ENCODE measurements around the gene VPS41.

VPS41 gene

DNA sequence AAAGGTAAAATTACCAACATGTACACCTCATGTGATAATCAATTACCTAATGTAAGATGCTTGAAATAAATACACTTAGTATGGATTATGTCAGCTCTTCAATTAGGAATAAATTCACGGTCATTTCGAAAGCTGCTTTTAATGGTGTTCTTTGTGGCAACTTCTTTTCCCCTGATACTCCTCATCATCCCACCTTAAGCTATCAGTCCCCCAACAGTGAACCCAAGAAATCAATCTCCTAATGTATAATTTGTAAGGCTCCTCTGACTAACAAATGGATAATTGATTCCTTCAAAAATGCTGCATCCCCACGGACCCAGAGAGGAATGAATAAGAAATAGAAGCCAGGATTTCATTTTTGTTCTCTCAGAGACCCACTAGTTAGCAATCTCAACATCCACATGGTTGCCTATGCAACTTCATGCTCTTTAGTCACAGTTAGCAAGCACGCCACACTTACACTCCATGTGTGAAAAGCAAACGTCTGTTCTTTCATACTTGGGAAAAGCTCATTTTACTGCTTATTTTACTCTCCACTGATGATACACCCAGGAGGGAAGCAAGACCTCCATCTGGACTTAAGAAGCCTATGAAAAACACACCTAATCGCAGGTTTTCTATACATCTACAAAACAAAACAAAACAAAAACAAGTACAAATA is 70.1 kb downstream of the VPS41 start:
- Histone ChIP-seq H3K27me3 (ENCODE audit: insufficient read depth, low read length, poor library complexity) (no peaks in the 10 kb centered on the region), H3K4me1 (ENCODE audit: control insufficient read depth, low read depth, low read length) (no peaks in the 10 kb centered on the region), H3K56ac (ENCODE audit: low read length) (no peak overlapping the region), H3K36me3 (ENCODE audit: control insufficient read depth, insufficient read depth, low read length) (no peaks in the 10 kb centered on the region), H2BK120ac (ENCODE audit: low read depth, low read length) (no peak overlapping the region), H3K79me2 (ENCODE audit: control insufficient read depth, insufficient read depth, low read length) (no peaks in the 10 kb centered on the region), H3K23ac (ENCODE audit: low read length) (no peak overlapping the region), H2AK5ac (ENCODE audit: low read length) (no peak overlapping the region), H4K8ac (ENCODE audit: low read depth, low read length) (no peak overlapping the region), H3K4me3 (ENCODE audit: low read length) (no peak overlapping the region), H3K9ac (ENCODE audit: low read length) (no peak overlapping the region), H3K4ac (ENCODE audit: low read depth, low read length) (no peak overlapping the region), H3K4me2 (ENCODE audit: low read length) (no peak overlapping the region), H2BK15ac (replicated peaks; ENCODE audit: low read depth) (no peak overlapping the region), H3K18ac (ENCODE audit: low read length) (no peak overlapping the region), H4K5ac (ENCODE audit: low read length) (no peak overlapping the region), H3K27ac (ENCODE audit: low read depth, low read length) (no peak overlapping the region), H3K79me1 (ENCODE audit: low read length) (no peaks in the 10 kb centered on the region), H2BK5ac (ENCODE audit: low read length) (no peak overlapping the region)
- 100% methylated on average over 1 of the region's 6 CpGs for WGBS (ENCODE audit: extremely low coverage, insufficient coverage, low lambda C conversion rate)
- DNase-seq, result no peak

DNA sequence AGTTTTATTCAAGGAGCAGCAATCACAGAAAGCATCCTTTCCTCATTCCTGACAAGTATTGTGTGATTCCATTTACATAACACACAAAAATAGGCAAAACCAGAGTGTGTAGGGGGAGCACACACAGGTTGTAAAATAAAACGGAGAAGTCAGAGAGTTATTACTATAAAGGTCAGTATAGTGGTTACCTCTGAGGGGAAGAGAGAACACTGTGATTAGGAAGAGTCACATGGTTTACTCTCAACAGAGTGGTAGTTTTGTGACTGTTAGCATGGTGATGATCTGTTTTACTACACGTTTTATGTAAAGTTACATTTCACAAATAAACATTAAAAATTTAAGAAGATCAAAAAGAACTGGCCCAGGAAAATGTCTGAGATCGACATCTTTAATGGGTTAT is 74.6 kb downstream of the VPS41 start:
- H2BK5ac ChIP-seq (ENCODE audit: low read length), result no peak overlapping the region
- no peak overlapping the region for H3K23ac ChIP-seq (ENCODE audit: low read length)
- no peak overlapping the region for H2BK120ac ChIP-seq (ENCODE audit: low read depth, low read length)
- no peaks in the 10 kb centered on the region for H3K4me1 ChIP-seq (ENCODE audit: control insufficient read depth, low read depth, low read length)
- no peak overlapping the region for H3K4me2 ChIP-seq (ENCODE audit: low read length)
- no peak overlapping the region for H3K9ac ChIP-seq (ENCODE audit: low read length)
- no peaks in the 10 kb centered on the region for H3K79me1 ChIP-seq (ENCODE audit: low read length)
- no peak overlapping the region for H2AK5ac ChIP-seq (ENCODE audit: low read length)
- H3K4ac ChIP-seq (ENCODE audit: low read depth, low read length), result no peak overlapping the region
- no peaks in the 10 kb centered on the region for H3K27me3 ChIP-seq (ENCODE audit: insufficient read depth, low read length, poor library complexity)
- no peak overlapping the region for H3K18ac ChIP-seq (ENCODE audit: low read length)
- H3K56ac ChIP-seq (ENCODE audit: low read length), result no peak overlapping the region
- no peak overlapping the region for H2BK15ac ChIP-seq (replicated peaks; ENCODE audit: low read depth)
- no peak for DNase-seq
- WGBS (ENCODE audit: extremely low coverage, insufficient coverage, low lambda C conversion rate), result no CpG with 5 or more reads among the region's 3 CpGs
- H4K5ac ChIP-seq (ENCODE audit: low read length), result no peak overlapping the region
- no peaks in the 10 kb centered on the region for H3K36me3 ChIP-seq (ENCODE audit: control insufficient read depth, insufficient read depth, low read length)
- no peaks in the 10 kb centered on the region for H3K79me2 ChIP-seq (ENCODE audit: control insufficient read depth, insufficient read depth, low read length)
- H4K8ac ChIP-seq (ENCODE audit: low read depth, low read length), result no peak overlapping the region
- no peak overlapping the region for H3K27ac ChIP-seq (ENCODE audit: low read depth, low read length)
- no peak overlapping the region for H3K4me3 ChIP-seq (ENCODE audit: low read length)

DNA sequence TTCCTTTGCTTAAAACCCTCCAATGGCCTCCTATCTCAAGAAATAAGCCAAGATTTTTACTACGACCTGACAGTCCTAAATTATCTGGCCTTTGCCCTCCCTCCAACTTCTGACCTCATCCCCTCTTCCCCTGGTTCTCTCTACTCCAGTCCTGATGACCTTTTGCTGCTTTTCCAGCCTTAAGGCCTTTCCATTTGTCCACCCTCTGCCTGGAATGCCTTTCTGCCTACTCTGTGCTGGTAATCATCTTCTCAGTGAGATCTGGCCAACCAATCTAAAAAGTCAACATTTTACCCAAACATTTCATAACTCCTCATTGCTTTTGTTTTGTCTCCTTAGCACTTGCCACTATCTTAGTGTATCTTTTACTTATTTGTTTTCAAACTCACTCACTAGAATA is 75.7 kb downstream of the VPS41 start:
- Histone ChIP-seq H3K27me3 (ENCODE audit: insufficient read depth, low read length, poor library complexity) (no peaks in the 10 kb centered on the region), H4K8ac (ENCODE audit: low read depth, low read length) (no peak overlapping the region), H4K5ac (ENCODE audit: low read length) (no peak overlapping the region), H3K79me1 (ENCODE audit: low read length) (no peaks in the 10 kb centered on the region), H3K23ac (ENCODE audit: low read length) (no peak overlapping the region), H3K79me2 (ENCODE audit: control insufficient read depth, insufficient read depth, low read length) (no peaks in the 10 kb centered on the region), H3K27ac (ENCODE audit: low read depth, low read length) (no peak overlapping the region), H2BK15ac (replicated peaks; ENCODE audit: low read depth) (no peak overlapping the region), H3K4me1 (ENCODE audit: control insufficient read depth, low read depth, low read length) (no peaks in the 10 kb centered on the region), H3K18ac (ENCODE audit: low read length) (no peak overlapping the region), H3K4ac (ENCODE audit: low read depth, low read length) (no peak overlapping the region), H3K4me2 (ENCODE audit: low read length) (no peak overlapping the region), H3K9ac (ENCODE audit: low read length) (no peak overlapping the region), H3K36me3 (ENCODE audit: control insufficient read depth, insufficient read depth, low read length) (no peaks in the 10 kb centered on the region), H2BK5ac (ENCODE audit: low read length) (no peak overlapping the region), H3K56ac (ENCODE audit: low read length) (no peak overlapping the region), H2BK120ac (ENCODE audit: low read depth, low read length) (no peak overlapping the region), H2AK5ac (ENCODE audit: low read length) (no peak overlapping the region), H3K4me3 (ENCODE audit: low read length) (no peak overlapping the region)
- DNase-seq, result peak; percentile 4
- no CpG with 5 or more reads among the region's 1 CpG for WGBS (ENCODE audit: extremely low coverage, insufficient coverage, low lambda C conversion rate)

DNA sequence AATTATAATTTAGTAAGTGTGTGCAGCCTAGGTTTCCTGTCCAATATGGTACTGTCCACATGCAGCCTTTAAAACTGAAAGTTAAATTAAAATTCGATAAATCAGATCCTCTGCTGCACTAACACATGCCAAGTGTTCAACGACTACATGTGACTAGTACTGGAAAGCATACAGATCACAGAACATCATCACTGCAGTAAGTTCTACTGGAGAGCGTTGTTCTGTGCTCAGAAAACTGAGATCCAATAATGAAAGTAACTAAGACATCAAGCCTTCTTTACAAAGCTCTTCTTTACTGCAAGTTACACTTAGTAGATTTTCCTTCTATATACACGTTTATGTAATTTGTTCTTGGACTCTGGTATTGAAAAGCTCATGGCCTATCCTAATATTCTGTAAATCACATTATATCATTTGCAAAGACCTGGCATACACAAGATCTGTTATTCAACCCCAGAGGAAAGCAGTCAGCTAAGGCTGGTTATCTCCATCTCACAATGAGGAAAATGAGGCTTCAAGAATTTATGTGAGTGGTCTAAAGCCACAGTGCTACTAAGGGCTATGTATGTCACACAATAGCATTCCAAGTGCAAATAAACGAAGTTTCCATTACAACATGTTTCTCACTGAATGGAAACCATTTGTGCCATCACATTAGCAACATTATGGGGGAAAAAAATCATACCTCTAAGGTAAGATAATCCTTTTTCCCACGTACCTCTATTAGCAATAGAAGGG is 77.6 kb downstream of the VPS41 start:
- H3K23ac ChIP-seq (ENCODE audit: low read length), result no peak overlapping the region
- H3K36me3 ChIP-seq (ENCODE audit: control insufficient read depth, insufficient read depth, low read length), result no peaks in the 10 kb centered on the region
- H3K79me2 ChIP-seq (ENCODE audit: control insufficient read depth, insufficient read depth, low read length), result no peaks in the 10 kb centered on the region
- H3K9ac ChIP-seq (ENCODE audit: low read length), result no peak overlapping the region
- H3K27me3 ChIP-seq (ENCODE audit: insufficient read depth, low read length, poor library complexity), result no peaks in the 10 kb centered on the region
- no peak overlapping the region for H3K4ac ChIP-seq (ENCODE audit: low read depth, low read length)
- no peak overlapping the region for H4K8ac ChIP-seq (ENCODE audit: low read depth, low read length)
- H3K18ac ChIP-seq (ENCODE audit: low read length), result no peak overlapping the region
- H3K79me1 ChIP-seq (ENCODE audit: low read length), result no peaks in the 10 kb centered on the region
- no peak overlapping the region for H2BK15ac ChIP-seq (replicated peaks; ENCODE audit: low read depth)
- no peaks in the 10 kb centered on the region for H3K4me1 ChIP-seq (ENCODE audit: control insufficient read depth, low read depth, low read length)
- no peak for DNase-seq
- H2BK5ac ChIP-seq (ENCODE audit: low read length), result no peak overlapping the region
- H3K4me3 ChIP-seq (ENCODE audit: low read length), result no peak overlapping the region
- H2AK5ac ChIP-seq (ENCODE audit: low read length), result no peak overlapping the region
- no peak overlapping the region for H2BK120ac ChIP-seq (ENCODE audit: low read depth, low read length)
- H3K27ac ChIP-seq (ENCODE audit: low read depth, low read length), result no peak overlapping the region
- H3K4me2 ChIP-seq (ENCODE audit: low read length), result no peak overlapping the region
- WGBS (ENCODE audit: extremely low coverage, insufficient coverage, low lambda C conversion rate), result no CpG with 5 or more reads among the region's 6 CpGs
- no peak overlapping the region for H3K56ac ChIP-seq (ENCODE audit: low read length)
- no peak overlapping the region for H4K5ac ChIP-seq (ENCODE audit: low read length)

DNA sequence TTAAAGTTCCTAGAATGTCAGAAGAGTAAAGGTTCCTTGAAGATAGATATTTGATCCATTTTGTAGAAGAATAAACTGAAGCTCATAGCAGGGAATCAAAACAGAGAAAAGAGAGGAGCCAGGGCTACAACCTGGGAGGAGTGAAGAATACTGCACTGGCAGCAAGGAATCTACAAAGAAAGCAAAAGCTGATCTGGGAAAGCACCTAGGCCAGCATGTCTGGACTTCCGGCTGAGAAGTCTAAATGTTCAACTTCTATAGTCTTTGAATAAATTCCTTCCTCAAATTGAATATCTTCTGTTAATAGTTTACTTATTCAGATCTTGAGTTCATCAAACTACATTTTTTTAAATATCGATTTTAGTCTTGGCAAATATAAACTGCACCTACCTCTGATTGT is 78.2 kb downstream of the VPS41 start:
- DNase-seq, result no peak

More for the DNA sequence above, 78.2 kb downstream of the VPS41 start:
- Histone ChIP-seq H3K18ac (ENCODE audit: low read length) (no peak overlapping the region), H4K5ac (ENCODE audit: low read length) (no peak overlapping the region), H2BK15ac (replicated peaks; ENCODE audit: low read depth) (no peak overlapping the region), H2AK5ac (ENCODE audit: low read length) (no peak overlapping the region), H3K56ac (ENCODE audit: low read length) (no peak overlapping the region), H2BK5ac (ENCODE audit: low read length) (no peak overlapping the region), H2BK120ac (ENCODE audit: low read depth, low read length) (no peak overlapping the region), H3K4me3 (ENCODE audit: low read length) (no peak overlapping the region), H3K23ac (ENCODE audit: low read length) (no peak overlapping the region), H3K79me2 (ENCODE audit: control insufficient read depth, insufficient read depth, low read length) (no peaks in the 10 kb centered on the region), H3K4me2 (ENCODE audit: low read length) (no peak overlapping the region), H3K9ac (ENCODE audit: low read length) (no peak overlapping the region), H3K4ac (ENCODE audit: low read depth, low read length) (no peak overlapping the region), H3K79me1 (ENCODE audit: low read length) (no peaks in the 10 kb centered on the region), H3K4me1 (ENCODE audit: control insufficient read depth, low read depth, low read length) (no peaks in the 10 kb centered on the region), H3K27me3 (ENCODE audit: insufficient read depth, low read length, poor library complexity) (no peaks in the 10 kb centered on the region), H4K8ac (ENCODE audit: low read depth, low read length) (no peak overlapping the region), H3K36me3 (ENCODE audit: control insufficient read depth, insufficient read depth, low read length) (no peaks in the 10 kb centered on the region), H3K27ac (ENCODE audit: low read depth, low read length) (no peak overlapping the region)
- 100% methylated on average over 1 of the region's 2 CpGs for WGBS (ENCODE audit: extremely low coverage, insufficient coverage, low lambda C conversion rate)

All from mesendoderm (in vitro differentiated cells).